ENCODE results near the gene PLAAT5. TPM values are rescaled to one million over a fixed set of nuclear protein-coding genes. Genes with fewer than 3 reads are reported as not detected.
"Not testable (repeated sequence)": the region's sequence is repeated elsewhere in the genome, so short reads cannot be mapped to it uniquely, and the experiment has no call there.

Gene PLAAT5
- total RNA-seq = 3.1 TPM

DNA sequence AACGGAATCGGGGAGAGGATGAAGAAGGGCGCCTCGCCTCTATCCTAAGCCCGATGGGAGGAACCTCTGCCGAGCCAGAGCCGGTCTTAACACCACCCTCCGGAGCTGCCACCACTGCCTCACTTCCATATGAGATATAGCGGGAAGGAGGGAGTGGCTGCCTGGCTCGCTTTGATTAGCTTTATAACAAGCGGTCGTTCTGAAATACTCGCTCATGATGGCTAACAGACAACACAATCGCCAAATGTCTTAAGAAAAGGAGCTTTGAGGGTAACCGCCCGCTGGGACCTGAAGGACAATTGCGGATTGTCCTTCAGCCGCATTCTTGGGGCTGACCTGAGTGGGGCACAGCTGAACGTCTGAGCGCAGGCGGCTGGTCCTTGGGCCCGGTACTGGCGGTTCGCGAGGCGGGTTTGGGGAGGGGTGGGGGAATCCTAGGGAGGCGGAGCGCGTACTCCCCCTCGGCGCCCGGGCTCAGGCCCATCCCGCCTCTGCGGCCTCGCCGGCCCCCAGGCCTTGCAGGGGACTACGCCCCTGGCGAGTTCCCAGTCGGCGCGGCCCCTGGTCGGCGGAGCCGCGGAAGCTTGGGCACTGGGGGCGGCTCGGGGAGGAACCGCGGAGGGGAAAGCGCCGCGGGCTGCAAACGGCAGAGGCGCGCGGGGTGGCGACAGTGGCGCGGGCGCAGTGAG, at the start of gene PLAAT5:
Gene PLAAT5 (minus strand): TSS at position 617 of the 689 bp plus-strand sequence. CDS start 133 bp downstream, at position 484.
- DNase-seq = no peak

- peak; percentile 73 for DNase-seq
Measured at GRCh38 chr11:63537293-63538101, 46.5 kb upstream of the PLAAT5 start.

DNA sequence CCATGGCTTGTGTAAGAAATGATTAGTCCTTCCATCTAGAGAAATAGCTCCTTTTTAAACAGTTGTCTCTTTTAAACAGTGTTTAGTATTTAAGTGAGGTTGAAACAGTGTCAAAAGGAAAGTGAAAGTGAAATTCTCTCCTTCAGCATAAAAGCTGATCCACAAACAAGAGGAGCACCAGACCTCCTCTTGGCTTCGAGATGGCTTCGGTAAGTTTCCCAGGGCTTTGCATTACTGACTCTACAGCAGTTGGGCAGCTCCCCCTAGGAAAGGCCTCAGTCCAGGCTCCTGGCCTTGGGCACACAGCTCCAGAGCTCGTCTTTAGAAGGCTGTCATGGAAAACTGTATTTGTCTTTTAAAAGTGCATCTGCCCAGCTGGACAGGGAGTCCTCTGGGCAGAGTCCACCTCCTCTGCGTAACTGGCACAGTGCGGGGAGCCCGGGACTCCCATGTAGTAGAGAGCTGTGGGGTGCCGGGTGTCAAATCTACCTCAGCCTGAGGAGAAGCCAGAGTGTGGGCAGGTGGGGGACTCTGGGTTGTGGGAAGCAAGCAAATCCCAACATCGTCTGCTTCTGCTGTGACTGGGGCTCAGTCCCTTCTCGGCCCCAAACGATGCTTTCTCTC, 45.8 kb upstream of the PLAAT5 start, which contains the start of gene PLAAT4:
Gene PLAAT4 (plus strand): TSS at position 140 of the 624 bp plus-strand sequence. CDS start 61 bp downstream, at position 201.
- peak; percentile 57 for DNase-seq

DNA sequence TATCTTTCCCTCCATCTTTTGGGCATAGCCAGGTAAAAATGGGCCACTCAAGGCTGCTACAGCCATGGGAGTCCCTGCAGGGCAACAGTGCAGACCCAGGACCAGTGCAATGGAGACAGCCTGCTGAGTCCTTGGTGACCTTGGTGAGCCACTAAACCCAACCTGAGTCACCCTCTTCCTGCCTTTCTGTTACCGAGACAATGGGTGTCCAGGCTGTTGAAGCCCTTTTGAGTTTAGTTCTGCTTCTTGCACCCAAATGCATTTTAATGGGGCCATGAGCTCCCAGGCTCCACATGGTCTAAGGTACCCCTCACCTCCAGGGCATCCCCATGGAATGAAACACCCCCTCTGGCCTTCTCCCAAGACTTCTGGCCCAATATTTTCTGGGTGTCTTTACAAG, 44.8 kb upstream of the PLAAT5 start:
- DNase-seq = no peak

GRCh38 chr11:63534895-63535461, 44.0 kb upstream of the PLAAT5 start:
- no peak for DNase-seq

GRCh38 chr11:63534076-63534475, 43.1 kb upstream of the PLAAT5 start:
- no peak for DNase-seq

GRCh38 chr11:63532799-63533475, 42.0 kb upstream of the PLAAT5 start:
- no peak for DNase-seq

- no peak for DNase-seq
Measured at GRCh38 chr11:63532117-63532516, 41.1 kb upstream of the PLAAT5 start.

GRCh38 chr11:63531074-63531792, 40.3 kb upstream of the PLAAT5 start:
- DNase-seq = not testable (repeated sequence)

GRCh38 chr11:63530021-63530420, 39.1 kb upstream of the PLAAT5 start:
- no peak for DNase-seq

DNA sequence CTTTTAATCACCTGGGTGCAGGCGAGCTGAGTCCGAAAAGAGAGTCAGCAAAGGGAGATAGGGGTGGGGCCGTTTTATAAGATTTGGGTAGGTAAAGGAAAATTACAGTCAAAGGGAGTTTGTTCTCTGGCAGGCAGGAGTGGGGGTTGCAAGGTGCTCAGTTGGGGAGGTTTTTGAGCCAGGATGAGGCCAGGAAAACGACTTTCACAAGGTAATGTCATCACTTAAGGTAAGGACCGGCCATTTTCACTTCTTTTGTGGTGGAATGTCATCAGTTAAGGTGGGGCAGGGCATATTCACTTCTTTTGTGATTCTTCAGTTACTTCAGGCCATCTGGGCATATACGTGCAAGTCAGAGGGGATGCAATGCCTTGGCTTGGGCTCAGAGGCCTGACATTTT, 38.4 kb upstream of the PLAAT5 start:
- DNase-seq = not testable (repeated sequence)

GRCh38 chr11:63528729-63529278, 37.8 kb upstream of the PLAAT5 start:
- DNase-seq = not testable (repeated sequence)

- DNase-seq = not testable (repeated sequence)
Measured at GRCh38 chr11:63528156-63528555, 37.2 kb upstream of the PLAAT5 start.

DNA sequence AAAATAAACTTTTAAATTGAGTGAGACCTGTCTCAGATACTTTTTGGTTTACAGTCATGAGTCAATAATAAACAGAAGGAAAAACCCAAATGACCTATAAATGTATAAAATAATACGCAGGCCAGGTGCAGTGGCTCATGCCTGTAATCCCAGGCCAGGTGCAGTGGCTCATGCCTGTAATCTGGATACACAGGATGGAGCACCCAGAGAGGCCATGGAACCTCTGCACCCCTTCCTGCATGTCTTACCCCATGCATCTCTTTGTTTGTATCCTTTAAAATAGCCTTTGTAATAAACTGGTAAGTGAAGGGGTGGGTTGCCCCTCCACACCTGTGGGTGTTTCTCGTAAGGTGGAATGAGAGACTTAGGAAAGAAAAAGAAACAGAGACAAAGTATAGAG, 36.7 kb upstream of the PLAAT5 start:
- no peak for DNase-seq

GRCh38 chr11:63523151-63523550, 32.2 kb upstream of the PLAAT5 start:
- DNase-seq = no peak

DNA sequence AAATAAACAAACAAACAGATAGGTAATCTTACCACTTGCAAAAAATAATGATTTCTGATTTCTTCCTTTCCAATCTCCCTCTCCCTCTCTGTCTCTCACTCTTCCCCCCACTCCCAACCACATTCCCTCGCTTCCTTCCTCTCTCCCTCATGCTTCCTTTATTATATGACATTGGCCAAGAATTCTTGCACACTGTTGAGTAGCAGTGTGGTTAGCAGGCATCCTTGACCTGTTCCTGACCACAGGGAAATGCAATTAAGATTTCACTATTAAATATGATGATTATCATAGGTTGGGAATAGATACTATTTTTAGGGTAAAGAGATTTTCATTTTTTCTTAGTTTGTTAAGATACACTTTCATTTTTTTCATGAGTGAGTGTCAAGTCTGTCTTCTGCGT, 30.9 kb upstream of the PLAAT5 start:
- no peak for DNase-seq

GRCh38 chr11:63520606-63521170, 29.7 kb upstream of the PLAAT5 start:
- no peak for DNase-seq

- no peak for DNase-seq
Measured at GRCh38 chr11:63518548-63518947, 27.6 kb upstream of the PLAAT5 start.

- no peak for DNase-seq
Measured at GRCh38 chr11:63517156-63517555, 26.2 kb upstream of the PLAAT5 start.

DNA sequence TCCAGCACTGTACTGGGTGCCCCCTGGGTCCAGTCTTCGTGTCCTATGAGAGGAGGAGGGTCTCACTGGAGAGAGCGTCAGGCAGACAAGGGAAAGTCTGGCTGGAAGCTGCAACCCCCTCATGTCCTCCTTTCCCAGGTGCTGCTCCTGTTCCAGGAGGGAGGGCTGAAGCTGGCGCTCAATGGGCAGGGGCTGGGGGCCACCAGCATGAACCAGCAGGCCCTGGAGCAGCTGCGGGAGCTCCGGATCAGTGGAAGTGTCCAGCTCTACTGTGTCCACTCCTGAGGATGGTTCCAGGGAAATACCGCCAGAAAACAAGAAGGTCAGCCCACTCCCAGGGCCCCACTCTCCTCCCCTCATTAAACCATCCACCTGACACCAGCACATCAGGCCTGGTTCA, 25.1 kb upstream of the PLAAT5 start:
- DNase-seq = no peak

DNA sequence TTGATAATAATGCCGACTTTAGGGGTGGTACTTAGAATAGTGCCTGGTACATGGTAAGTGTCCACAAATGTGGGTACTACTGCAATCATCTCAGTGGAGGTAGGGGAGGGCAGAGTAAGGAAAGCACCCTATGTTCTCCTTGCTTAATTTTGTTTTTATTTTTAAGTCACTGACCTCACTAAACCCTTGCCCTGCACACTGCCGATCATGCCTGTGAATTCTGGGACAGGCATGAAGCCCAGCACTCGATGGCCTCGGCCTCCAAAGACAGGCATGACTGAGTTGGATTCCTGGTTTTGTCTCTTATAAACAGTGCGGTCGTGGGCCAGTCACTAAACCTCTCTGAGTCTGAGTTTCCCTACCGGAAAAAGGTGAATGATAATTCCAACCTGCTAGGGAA, 21.8 kb upstream of the PLAAT5 start:
- no peak for DNase-seq
